ENCODE data around the gene FUT7. TPM values are rescaled to one million over a fixed set of nuclear protein-coding genes. Genes with fewer than 3 reads are reported as not detected.
A peak's percentile ranks its signal among the peaks of the same experiment; 100 is the strongest.

Gene FUT7
- total RNA-seq, 1 donor from 2014 or later: 0.13 TPM

GRCh38 chr9:137030006-137030405, 1.9 kb downstream of the FUT7 start:
- Mint-ChIP-seq H3K4me1 (ENCODE audit: unreplicated experiment) (peaks cover 12% of the 10 kb centered on the region), H3K27ac (ENCODE audit: unreplicated experiment) (no peak overlapping the region), H3K9me3 (ENCODE audit: unreplicated experiment) (no peaks in the 10 kb centered on the region), H3K27me3 (ENCODE audit: unreplicated experiment) (no peaks in the 10 kb centered on the region), H3K36me3 (ENCODE audit: unreplicated experiment) (no peaks in the 10 kb centered on the region), H3K4me3 (ENCODE audit: unreplicated experiment) (no peak overlapping the region)
- no peak for DNase-seq (ENCODE audit: extremely low spot score, unreplicated experiment)
- TF ChIP-seq, protein P1, sequence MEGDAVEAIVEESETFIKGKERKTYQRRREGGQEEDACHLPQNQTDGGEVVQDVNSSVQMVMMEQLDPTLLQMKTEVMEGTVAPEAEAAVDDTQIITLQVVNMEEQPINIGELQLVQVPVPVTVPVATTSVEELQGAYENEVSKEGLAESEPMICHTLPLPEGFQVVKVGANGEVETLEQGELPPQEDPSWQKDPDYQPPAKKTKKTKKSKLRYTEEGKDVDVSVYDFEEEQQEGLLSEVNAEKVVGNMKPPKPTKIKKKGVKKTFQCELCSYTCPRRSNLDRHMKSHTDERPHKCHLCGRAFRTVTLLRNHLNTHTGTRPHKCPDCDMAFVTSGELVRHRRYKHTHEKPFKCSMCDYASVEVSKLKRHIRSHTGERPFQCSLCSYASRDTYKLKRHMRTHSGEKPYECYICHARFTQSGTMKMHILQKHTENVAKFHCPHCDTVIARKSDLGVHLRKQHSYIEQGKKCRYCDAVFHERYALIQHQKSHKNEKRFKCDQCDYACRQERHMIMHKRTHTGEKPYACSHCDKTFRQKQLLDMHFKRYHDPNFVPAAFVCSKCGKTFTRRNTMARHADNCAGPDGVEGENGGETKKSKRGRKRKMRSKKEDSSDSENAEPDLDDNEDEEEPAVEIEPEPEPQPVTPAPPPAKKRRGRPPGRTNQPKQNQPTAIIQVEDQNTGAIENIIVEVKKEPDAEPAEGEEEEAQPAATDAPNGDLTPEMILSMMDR (IDR thresholded peaks at IDR 0.05): no peak

DNA sequence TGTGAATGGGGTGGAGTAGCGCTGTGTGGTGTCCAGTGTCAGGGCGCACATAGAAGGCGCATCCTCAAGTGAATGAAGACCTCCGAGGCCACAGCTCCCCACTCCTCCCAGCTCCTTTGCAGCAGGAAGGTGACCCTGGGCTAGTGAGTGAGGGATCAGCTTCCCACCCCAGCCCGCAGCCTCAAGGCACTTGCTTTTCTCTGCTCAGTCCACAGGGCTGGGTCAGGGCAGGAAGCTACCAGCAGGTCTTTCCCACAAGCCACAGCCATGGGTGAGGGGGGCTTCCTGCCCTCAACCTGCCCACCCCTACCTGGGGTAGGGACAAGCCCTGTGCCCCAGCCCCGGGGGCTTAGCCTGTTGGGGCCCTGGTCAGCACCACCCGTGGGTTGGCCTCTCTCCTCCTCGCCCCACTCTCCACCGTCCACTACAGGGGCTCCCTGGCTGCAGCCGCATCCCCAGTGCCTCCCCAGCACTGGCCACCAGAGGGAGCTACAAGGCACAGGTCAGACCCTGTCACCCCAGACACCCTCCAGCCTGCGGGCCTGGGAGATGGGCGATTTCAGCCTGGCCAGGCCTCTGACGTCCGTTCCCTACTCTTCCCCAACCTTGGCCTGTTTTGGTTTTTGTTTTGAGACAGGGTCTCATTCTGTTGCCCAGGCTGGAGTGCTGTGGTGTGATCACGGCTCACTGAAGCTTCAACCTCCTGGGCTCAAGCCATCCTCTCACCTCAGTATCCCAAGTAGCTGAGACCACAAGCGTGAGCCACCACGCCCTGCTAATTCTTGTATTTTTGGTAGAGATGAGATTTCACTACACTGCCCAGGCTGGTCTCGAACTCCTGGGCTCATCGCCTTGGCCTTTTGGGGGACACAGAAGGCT, 2.6 kb downstream of the FUT7 start:
- H3K36me3 Mint-ChIP-seq (ENCODE audit: unreplicated experiment): no peaks in the 10 kb centered on the region
- H3K27me3 Mint-ChIP-seq (ENCODE audit: unreplicated experiment): no peaks in the 10 kb centered on the region
- H3K9me3 Mint-ChIP-seq (ENCODE audit: unreplicated experiment): no peaks in the 10 kb centered on the region
- DNase-seq (ENCODE audit: extremely low spot score, unreplicated experiment): peak; percentile 93
- H3K4me3 Mint-ChIP-seq (ENCODE audit: unreplicated experiment): peak overlapping the region; percentile 69
- peaks cover 12% of the 10 kb centered on the region for H3K4me1 Mint-ChIP-seq (ENCODE audit: unreplicated experiment)
- TF ChIP-seq, protein P1 (IDR thresholded peaks at IDR 0.05): peak; percentile 85
- no peak overlapping the region for H3K27ac Mint-ChIP-seq (ENCODE audit: unreplicated experiment)

DNA sequence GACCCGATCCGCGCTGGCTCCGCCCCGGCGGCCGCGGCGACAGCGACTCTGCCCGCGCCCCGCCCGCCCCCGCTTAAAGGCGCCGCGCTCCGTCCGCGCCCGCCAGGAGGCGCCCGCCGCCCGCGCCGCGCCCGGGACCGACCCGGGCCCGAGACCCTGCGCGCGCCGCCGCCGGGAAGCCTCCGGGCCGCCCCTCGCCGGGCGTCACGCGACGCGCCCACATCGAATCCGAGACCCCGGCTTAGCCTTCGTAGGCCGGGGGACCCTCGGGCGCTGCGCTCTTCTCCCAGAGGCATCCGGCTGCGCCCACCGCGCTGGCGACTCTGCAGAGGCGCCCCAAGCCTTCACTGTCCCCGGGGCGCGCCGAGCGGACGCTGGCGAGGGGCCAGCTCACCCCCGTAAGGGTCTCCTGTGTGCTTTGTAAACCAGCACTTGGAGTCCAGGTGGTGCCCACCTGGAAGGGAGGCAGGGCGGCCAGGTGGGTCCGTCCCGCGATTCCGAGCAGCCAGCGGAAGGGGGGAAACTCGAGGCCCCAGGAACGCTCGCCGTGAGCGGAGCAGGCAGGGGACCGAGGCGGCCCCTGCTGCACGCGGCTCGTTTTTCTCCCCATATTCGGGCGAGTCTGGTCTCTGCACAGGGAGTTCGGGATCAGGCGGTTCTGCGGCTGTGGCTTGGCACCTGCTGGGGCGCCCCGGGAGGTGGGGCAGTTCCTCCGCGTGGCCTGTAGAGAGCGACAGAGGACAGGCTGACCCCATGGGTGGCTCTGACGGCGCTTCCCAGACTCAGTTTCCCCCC, 3.4 kb downstream of the FUT7 start:
- no peak for DNase-seq (ENCODE audit: extremely low spot score, unreplicated experiment)
- Mint-ChIP-seq H3K27me3 (ENCODE audit: unreplicated experiment) (no peaks in the 10 kb centered on the region), H3K9me3 (ENCODE audit: unreplicated experiment) (no peaks in the 10 kb centered on the region), H3K27ac (ENCODE audit: unreplicated experiment) (no peak overlapping the region), H3K4me3 (ENCODE audit: unreplicated experiment) (peak overlapping the region; percentile 69), H3K4me1 (ENCODE audit: unreplicated experiment) (peaks cover 12% of the 10 kb centered on the region), H3K36me3 (ENCODE audit: unreplicated experiment) (no peaks in the 10 kb centered on the region)
- TF ChIP-seq, protein P1 (IDR thresholded peaks at IDR 0.05): peak; percentile 4

GRCh38 chr9:137027369-137028262, 4.3 kb downstream of the FUT7 start, which contains the start of gene ABCA2:
ABCA2 (minus strand) TSS chr9:137028237; CDS start chr9:137028140, 97 bp downstream.
- H3K27ac Mint-ChIP-seq (ENCODE audit: unreplicated experiment): peak within 1 kb of the TSS; percentile 7
- H3K9me3 Mint-ChIP-seq (ENCODE audit: unreplicated experiment): no peaks in the 10 kb centered on the region
- no peak for DNase-seq (ENCODE audit: extremely low spot score, unreplicated experiment)
- peak within 1 kb of the TSS; percentile 77 for H3K4me3 Mint-ChIP-seq (ENCODE audit: unreplicated experiment)
- H3K36me3 Mint-ChIP-seq (ENCODE audit: unreplicated experiment): no peaks in the 10 kb centered on the region
- peaks cover 12% of the 10 kb centered on the region for H3K4me1 Mint-ChIP-seq (ENCODE audit: unreplicated experiment)
- no peaks in the 10 kb centered on the region for H3K27me3 Mint-ChIP-seq (ENCODE audit: unreplicated experiment)
- TF ChIP-seq, protein P1 (IDR thresholded peaks at IDR 0.05): no peak
